ENCODE results near the gene BCORL1.
A peak's percentile ranks its signal among the peaks of the same experiment; 100 is the strongest.

The BCORL1 gene

GRCh38 chrX:129961180-129962083 lies 21.0 kb upstream of the BCORL1 start:
- DNase-seq (ENCODE audit: low spot score) = peak; percentile 70

GRCh38 chrX:129963729-129964128 lies 18.7 kb upstream of the BCORL1 start:
- no peak for DNase-seq (ENCODE audit: low spot score)

- DNase-seq (ENCODE audit: low spot score) = no peak
These were observed 17.3 kb upstream of the BCORL1 start for GRCh38 chrX:129965166-129965565.

GRCh38 chrX:129968968-129969367 lies 13.5 kb upstream of the BCORL1 start:
- no peak for DNase-seq (ENCODE audit: low spot score)

- no peak for DNase-seq (ENCODE audit: low spot score)
These were observed 6.0 kb upstream of the BCORL1 start for GRCh38 chrX:129976441-129976840.

- peak; percentile 53 for DNase-seq (ENCODE audit: low spot score)
These were observed 3.1 kb upstream of the BCORL1 start for GRCh38 chrX:129979207-129979920.

GRCh38 chrX:129980001-129980401 lies 2.4 kb upstream of the BCORL1 start:
- peak; percentile 58 for DNase-seq (ENCODE audit: low spot score)

- DNase-seq (ENCODE audit: low spot score) = peak; percentile 76
These were observed 1.8 kb upstream of the BCORL1 start for GRCh38 chrX:129980540-129981199.

GRCh38 chrX:129981200-129981553 lies 1.3 kb upstream of the BCORL1 start:
- DNase-seq (ENCODE audit: low spot score) = no peak

GRCh38 chrX:129981752-129982299 lies 609 bp upstream of the BCORL1 start:
- no peak for DNase-seq (ENCODE audit: low spot score)

- DNase-seq (ENCODE audit: low spot score) = peak; percentile 67
These were observed 1.2 kb downstream of the BCORL1 start for GRCh38 chrX:129983575-129984110.

GRCh38 chrX:129984111-129984958 lies 1.9 kb downstream of the BCORL1 start:
- DNase-seq (ENCODE audit: low spot score) = peak; percentile 73

GRCh38 chrX:129987871-129988270 lies 5.4 kb downstream of the BCORL1 start:
- no peak for DNase-seq (ENCODE audit: low spot score)

- no peak for DNase-seq (ENCODE audit: low spot score)
These were observed 9.7 kb downstream of the BCORL1 start for GRCh38 chrX:129992181-129992580.

- DNase-seq (ENCODE audit: low spot score) = no peak
These were observed 13.7 kb downstream of the BCORL1 start for GRCh38 chrX:129996120-129996519.

- no peak for DNase-seq (ENCODE audit: low spot score)
These were observed 14.7 kb downstream of the BCORL1 start for GRCh38 chrX:129997086-129997485.

GRCh38 chrX:129998021-129998420 lies 15.6 kb downstream of the BCORL1 start:
- DNase-seq (ENCODE audit: low spot score) = no peak

- DNase-seq (ENCODE audit: low spot score) = no peak
These were observed 19.5 kb downstream of the BCORL1 start for GRCh38 chrX:130001893-130002292.

GRCh38 chrX:130002541-130002940 lies 20.1 kb downstream of the BCORL1 start:
- DNase-seq (ENCODE audit: low spot score) = no peak

- no peak for DNase-seq (ENCODE audit: low spot score)
These were observed 22.8 kb downstream of the BCORL1 start for GRCh38 chrX:130005089-130005807.

Data from ecto neural progenitor cell (in vitro differentiated cells).